ENCODE measurements around the gene JADE3. TPM values are rescaled to one million over a fixed set of nuclear protein-coding genes. Genes with fewer than 3 reads are reported as not detected.
A peak's percentile ranks its signal among the peaks of the same experiment; 100 is the strongest.

The JADE3 gene
- total RNA-seq, 1 donor from 2014 or later, result 10.1 TPM

GRCh38 chrX:46904626-46905025 lies 7.6 kb upstream of the JADE3 start:
- DNase-seq (no peak), ATAC-seq (no peak)
- no peaks in the 10 kb centered on the region for H3K27me3 ChIP-seq
- TF ChIP-seq, protein P1, sequence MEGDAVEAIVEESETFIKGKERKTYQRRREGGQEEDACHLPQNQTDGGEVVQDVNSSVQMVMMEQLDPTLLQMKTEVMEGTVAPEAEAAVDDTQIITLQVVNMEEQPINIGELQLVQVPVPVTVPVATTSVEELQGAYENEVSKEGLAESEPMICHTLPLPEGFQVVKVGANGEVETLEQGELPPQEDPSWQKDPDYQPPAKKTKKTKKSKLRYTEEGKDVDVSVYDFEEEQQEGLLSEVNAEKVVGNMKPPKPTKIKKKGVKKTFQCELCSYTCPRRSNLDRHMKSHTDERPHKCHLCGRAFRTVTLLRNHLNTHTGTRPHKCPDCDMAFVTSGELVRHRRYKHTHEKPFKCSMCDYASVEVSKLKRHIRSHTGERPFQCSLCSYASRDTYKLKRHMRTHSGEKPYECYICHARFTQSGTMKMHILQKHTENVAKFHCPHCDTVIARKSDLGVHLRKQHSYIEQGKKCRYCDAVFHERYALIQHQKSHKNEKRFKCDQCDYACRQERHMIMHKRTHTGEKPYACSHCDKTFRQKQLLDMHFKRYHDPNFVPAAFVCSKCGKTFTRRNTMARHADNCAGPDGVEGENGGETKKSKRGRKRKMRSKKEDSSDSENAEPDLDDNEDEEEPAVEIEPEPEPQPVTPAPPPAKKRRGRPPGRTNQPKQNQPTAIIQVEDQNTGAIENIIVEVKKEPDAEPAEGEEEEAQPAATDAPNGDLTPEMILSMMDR (IDR thresholded peaks at IDR 0.05), result no peak
- no peak overlapping the region for H3K4me3 ChIP-seq
- H3K9me3 ChIP-seq, result no peaks in the 10 kb centered on the region
- H3K27ac ChIP-seq, result no peak overlapping the region
- H3K4me1 ChIP-seq, result no peaks in the 10 kb centered on the region
- intact Hi-C loops (cut with DNase I), result no loop called here
- no peaks in the 10 kb centered on the region for H3K36me3 ChIP-seq

DNA sequence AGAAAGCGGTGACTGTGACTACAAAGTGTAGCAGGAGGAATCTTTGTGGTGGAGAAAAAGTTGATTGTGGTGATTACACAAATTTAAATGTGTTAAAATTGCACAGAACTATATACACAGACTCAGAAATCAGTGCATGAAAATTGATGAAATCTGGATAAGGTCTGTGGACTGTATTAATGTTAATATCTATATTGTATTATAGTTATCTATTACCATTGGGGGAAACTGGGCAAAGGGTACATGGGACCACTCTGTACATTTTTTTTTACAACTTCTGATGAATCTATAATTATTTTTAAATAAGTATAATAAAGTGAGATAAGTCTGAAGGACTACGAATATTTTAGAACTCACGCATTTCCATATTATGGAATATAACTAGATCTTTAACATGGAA lies 1.8 kb upstream of the JADE3 start:
- H3K4me1 ChIP-seq, result no peaks in the 10 kb centered on the region
- no peak for ATAC-seq

GRCh38 chrX:46912603-46913491 lies 626 bp downstream of the JADE3 start:
- H3K4me1 ChIP-seq, result no peaks in the 10 kb centered on the region
- peak; percentile 79 for DNase-seq
- H3K27ac ChIP-seq, result peak overlapping the region; percentile 63
- H3K36me3 ChIP-seq, result no peaks in the 10 kb centered on the region
- intact Hi-C loops (cut with DNase I), result no loop called here
- H3K4me3 ChIP-seq, result peak overlapping the region; percentile 65
- no peaks in the 10 kb centered on the region for H3K27me3 ChIP-seq
- no peaks in the 10 kb centered on the region for H3K9me3 ChIP-seq
- TF ChIP-seq, protein P1 (IDR thresholded peaks at IDR 0.05), result peak; percentile 50
- peak; percentile 77 for ATAC-seq

More for the DNA sequence above, 1.8 kb upstream of the JADE3 start:
- Histone ChIP-seq H3K9me3 (no peaks in the 10 kb centered on the region), H3K36me3 (no peaks in the 10 kb centered on the region), H3K27me3 (no peaks in the 10 kb centered on the region), H3K27ac (no peak overlapping the region), H3K4me3 (no peak overlapping the region)
- TF ChIP-seq, protein P1 (IDR thresholded peaks at IDR 0.05), result no peak
- intact Hi-C loops (cut with DNase I), result no loop called here
- DNase-seq, result no peak

DNA sequence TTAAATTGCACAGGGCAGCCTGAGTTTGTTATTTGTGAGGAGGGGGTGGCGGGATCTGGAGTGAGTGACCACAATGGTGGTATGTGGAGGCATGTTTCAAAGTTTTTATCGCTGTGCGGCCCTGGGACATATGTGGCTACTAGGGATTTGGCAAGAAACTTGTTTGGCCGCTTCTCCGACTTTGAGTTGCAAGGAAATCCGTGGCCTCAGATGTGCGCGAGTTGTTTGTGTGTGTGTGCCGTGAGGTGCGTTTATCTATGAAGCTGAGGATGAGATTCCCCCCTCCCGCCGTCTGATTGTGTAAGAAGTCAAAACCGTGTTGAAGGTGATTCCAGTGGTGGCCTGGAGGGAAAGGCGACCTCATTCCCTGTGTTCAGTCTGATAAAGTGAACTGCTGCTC lies 1.4 kb downstream of the JADE3 start:
- no peaks in the 10 kb centered on the region for H3K36me3 ChIP-seq
- TF ChIP-seq, protein P1 (IDR thresholded peaks at IDR 0.05), result no peak
- peak overlapping the region; percentile 65 for H3K4me3 ChIP-seq
- ATAC-seq, result no peak
- no peaks in the 10 kb centered on the region for H3K4me1 ChIP-seq
- no peak for DNase-seq
- no peaks in the 10 kb centered on the region for H3K9me3 ChIP-seq
- no peak overlapping the region for H3K27ac ChIP-seq
- intact Hi-C loops (cut with DNase I), result no loop called here
- H3K27me3 ChIP-seq, result no peaks in the 10 kb centered on the region

- intact Hi-C loops (cut with DNase I), result no loop called here
- Histone ChIP-seq H3K4me1 (no peaks in the 10 kb centered on the region), H3K27ac (no peak overlapping the region), H3K9me3 (no peaks in the 10 kb centered on the region), H3K36me3 (no peaks in the 10 kb centered on the region), H3K4me3 (no peak overlapping the region), H3K27me3 (no peaks in the 10 kb centered on the region)
- DNase-seq, result no peak
- no peak for ATAC-seq
- TF ChIP-seq, protein P1 (IDR thresholded peaks at IDR 0.05), result no peak
Measured at GRCh38 chrX:46916273-46916672, 4.1 kb downstream of the JADE3 start.

Data from upper lobe of right lung (tissue), 1 donor.